Endometrial microvascular endothelial cells (primary cell): ENCODE data around the gene RNPS1. TPM values are rescaled to one million over a fixed set of nuclear protein-coding genes. Genes with fewer than 3 reads are reported as not detected.

ENCODE experiments used
- in situ Hi-C: cut with HindIII; loops from 2 replicates; pipeline ENCODE4 v1.10.0; 2017; ENCODE audit warnings: low sequenced_read_pairs, low pct_unique_long_range_greater_than_20kb; ENCODE audit errors: inconsistent ontology term
- total RNA-seq: library from RNA; depleted of rRNA; stranded (reverse); fragments of >200 nt; gene quantifications from one replicate; pipeline ENCODE4 v1.2.3, GENCODE V29; 2015; ENCODE audit errors: inconsistent ontology term

RNPS1 gene
- total RNA-seq, 1 donor from 2014 or later = 177 TPM

- in situ Hi-C loops = no loop called here
These were observed 61.5 kb downstream of the RNPS1 start for GRCh38 chr16:2206420-2206779.

DNA sequence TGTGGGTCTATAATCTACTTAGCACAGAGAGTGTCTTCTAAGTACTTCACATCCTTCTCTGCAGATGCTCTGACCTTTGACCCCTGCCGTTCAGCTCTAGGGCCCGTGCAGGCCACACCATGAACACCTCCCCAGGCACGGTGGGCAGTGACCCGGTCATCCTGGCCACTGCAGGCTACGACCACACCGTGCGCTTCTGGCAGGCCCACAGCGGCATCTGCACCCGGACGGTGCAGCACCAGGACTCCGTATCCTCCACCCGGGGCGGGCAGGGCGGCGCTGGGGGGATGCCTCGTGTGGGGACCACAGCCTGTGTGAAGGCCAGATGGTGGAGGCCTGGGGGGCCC lies 62.0 kb downstream of the RNPS1 start:
- in situ Hi-C loops = no loop called here

- in situ Hi-C loops = no loop called here
These were observed 62.6 kb downstream of the RNPS1 start, which contains the start of gene MLST8 for GRCh38 chr16:2205104-2205966. Gene MLST8 (plus strand): TSS chr16:2205454. CDS start chr16:2206086, 632 bp downstream.

DNA sequence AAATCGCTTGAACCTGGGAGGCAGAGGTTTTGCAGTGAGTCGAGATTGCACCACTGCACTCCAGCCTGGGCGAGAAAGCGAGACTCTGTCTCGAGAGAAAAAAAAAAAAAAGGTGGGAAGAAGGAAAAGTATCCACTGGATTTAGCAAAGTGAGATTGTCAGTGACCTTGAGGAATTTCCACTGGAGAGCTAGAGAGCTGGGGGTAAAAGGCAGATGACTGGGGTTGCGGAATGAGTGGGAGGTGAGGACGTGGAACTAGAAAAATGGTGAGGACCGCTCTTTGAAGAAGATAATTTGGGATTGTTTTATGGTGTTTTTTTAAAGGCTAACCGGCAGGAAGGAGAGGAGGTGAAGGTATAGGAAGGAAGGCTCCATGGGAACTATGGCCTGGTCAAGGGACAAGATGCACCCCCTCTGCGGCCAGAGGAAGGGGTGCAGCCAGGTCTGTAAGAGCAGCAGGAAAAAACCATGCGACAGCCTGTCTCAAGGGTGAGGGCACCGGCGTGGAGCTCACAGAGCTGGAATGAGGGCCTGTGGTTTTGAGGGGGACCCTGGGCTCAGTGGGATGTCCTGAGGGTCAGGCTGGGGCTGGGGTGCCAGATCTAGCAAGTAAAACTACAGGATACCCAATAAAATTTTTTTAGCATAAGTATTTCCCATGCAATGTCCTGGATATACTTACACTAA lies 63.4 kb downstream of the RNPS1 start:
- in situ Hi-C loops = no loop called here

Other genes starting within 250 kb of the RNPS1 start
- not detected for gene NPW, start 248.3 kb downstream of the RNPS1 start, total RNA-seq
- gene NHERF2, start 241.2 kb downstream of the RNPS1 start, total RNA-seq = 194 TPM
- 38.8 TPM for gene NTHL1, start 220.3 kb downstream of the RNPS1 start, total RNA-seq
- 59.2 TPM for gene TSC2, start 220.1 kb downstream of the RNPS1 start, total RNA-seq
- gene PKD1, start 132.2 kb downstream of the RNPS1 start, total RNA-seq = 53.8 TPM
- 0.74 TPM for gene RAB26, start 119.5 kb downstream of the RNPS1 start, total RNA-seq
- gene TRAF7, start 112.3 kb downstream of the RNPS1 start, total RNA-seq = 87.3 TPM
- gene CASKIN1, start 71.5 kb downstream of the RNPS1 start, total RNA-seq = not detected
- gene MLST8, start 62.7 kb downstream of the RNPS1 start, total RNA-seq = 40.6 TPM
- gene BRICD5, start 57.3 kb downstream of the RNPS1 start, total RNA-seq = 1.9 TPM
- gene PGP, start 53.3 kb downstream of the RNPS1 start, total RNA-seq = 21.6 TPM
- 34.6 TPM for gene E4F1, start 44.5 kb downstream of the RNPS1 start, total RNA-seq
- gene DNASE1L2, start 31.7 kb downstream of the RNPS1 start, total RNA-seq = 0.09 TPM
- gene ECI1, start 16.5 kb downstream of the RNPS1 start, total RNA-seq = 31.7 TPM
- gene ABCA3, start 72.6 kb upstream of the RNPS1 start, total RNA-seq = 43.3 TPM
- 43.1 TPM for gene CCNF, start 161.3 kb upstream of the RNPS1 start, total RNA-seq
- 10.1 TPM for gene TEDC2, start 192.0 kb upstream of the RNPS1 start, total RNA-seq
- gene NTN3, start 203.2 kb upstream of the RNPS1 start, total RNA-seq = not detected
- 15.1 TPM for gene TBC1D24, start 207.0 kb upstream of the RNPS1 start, total RNA-seq
- gene ATP6V0C, start 245.8 kb upstream of the RNPS1 start, total RNA-seq = 55.0 TPM